Activated CD4-positive, alpha-beta T cell treated with anti-CD3 and anti-CD28 coated beads, Interleukin-2, amount 50 U/mL, for 48 hours (primary cell): Measurements from ENCODE around the gene LFNG.

Experiments
- DNase-seq, 2 experiments: peaks; one replicate each; pipeline ENCODE4 v3.0.0-alpha.2; 2020

Gene LFNG

DNA sequence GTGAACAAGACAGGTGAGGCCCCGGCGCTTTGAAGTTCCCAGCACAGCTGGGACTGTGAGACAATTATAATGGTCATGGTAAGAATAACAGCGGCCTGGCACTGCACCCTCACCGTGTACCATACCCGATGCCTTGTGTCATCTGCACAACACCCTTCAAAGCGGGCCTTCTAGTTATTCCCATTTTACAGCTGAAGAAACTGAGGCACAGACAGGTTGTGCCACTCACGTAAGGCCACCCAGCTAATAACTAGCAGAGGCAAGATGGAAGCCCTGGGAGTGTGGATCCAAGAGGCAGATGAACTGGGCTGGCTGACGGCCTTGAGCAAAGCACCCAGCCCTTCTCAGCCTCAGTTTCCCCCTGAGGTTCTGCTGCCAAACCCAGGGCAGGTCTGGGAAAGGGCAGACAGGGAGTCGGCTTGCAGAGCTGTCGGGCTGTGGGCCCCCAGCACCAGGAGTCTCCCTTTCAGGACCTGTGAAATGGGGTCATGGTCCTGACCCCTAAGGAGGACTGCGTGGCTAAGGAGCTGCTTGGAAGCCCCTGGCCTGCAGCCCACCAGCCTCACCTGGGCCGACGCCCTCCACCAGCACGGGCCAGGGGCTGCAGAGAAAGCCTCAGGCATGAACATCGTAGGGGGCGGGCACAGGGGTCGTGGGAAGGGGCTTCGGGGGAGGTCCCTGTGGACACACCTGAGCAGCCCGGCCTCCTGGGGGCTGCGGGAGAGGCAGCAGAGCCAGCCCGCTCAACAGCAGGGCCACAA lies 15.3 kb upstream of the LFNG start:
- DNase-seq: no peak

DNA sequence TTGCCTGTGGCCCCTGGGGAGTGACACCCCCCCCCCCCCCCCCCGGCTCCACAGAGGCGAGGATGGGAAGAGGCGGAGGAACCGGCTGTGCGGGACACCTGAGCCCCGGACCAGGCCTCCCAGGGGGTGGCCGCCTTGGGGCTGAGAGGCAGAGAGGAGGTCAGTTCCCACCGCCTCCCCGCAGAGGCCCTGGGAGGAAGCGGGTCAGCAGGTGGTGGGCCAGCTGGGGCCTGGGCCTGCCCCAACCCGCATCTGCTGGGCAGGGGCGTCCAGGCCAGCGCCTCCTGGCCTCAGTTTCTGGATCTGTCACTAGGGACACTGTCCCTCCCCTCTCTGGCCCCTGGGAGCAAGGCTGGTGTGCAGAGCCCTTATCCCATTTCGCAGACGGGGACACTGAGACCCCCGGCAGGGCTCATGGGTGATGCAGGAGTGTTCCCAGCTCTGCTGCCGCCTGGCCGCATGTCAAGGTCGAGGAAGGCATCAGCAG lies 14.6 kb upstream of the LFNG start:
- no peak for DNase-seq

DNA sequence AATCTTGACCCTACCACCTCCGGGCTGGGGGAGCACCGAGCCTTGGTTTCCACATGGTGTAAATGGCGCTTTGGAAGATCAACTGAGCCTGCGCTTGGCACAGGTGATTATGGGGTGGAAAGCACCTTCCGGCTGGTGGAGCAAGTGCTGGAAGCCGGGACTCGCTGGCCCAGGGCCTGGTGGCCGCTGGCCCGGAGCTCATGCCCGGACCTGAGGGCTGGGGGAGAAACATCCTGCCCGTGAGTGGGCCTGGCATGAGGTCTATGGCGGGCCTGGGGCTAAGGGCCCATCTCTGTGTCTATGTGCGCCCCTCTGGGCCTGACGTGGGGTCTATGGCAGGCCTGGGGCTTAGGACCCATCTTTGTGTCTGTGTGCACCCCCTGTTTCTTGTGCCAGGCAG lies 14.2 kb upstream of the LFNG start:
- DNase-seq: no peak

DNA sequence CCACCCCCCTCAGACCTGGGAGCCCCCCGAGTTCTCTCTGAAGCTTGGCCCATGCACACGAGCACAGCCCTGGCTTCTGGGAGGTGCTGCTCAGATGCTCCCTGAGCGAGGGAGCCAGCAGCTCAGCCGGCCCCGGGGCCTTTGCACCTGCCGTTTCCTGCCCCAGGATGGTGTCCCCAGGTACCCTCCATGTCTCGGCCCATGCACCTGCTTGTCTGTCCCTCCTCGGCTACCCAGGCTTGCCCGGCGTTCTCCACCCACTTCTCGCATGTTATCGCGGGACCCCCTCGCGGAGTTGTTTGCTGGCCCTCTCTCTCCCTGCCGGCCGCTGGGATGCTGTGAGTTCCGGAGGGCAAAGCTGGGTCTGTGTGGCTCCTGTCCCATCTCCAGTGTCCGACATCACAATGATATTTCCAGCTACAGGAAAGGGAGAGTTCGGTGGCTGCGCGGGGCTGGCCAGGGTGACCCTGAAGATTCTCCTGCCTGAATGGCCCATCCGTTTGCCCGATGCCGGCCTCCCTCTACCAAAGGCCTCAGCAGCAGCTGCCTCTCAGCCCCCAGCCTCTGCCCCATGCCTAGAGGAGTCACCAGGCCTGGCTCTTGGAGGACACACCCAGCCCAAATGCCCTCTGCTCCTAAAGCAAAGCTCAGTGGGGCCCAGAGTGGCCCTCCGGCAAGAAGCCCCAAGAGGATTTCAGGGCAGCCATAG lies 12.2 kb upstream of the LFNG start:
- no peak for DNase-seq

DNA sequence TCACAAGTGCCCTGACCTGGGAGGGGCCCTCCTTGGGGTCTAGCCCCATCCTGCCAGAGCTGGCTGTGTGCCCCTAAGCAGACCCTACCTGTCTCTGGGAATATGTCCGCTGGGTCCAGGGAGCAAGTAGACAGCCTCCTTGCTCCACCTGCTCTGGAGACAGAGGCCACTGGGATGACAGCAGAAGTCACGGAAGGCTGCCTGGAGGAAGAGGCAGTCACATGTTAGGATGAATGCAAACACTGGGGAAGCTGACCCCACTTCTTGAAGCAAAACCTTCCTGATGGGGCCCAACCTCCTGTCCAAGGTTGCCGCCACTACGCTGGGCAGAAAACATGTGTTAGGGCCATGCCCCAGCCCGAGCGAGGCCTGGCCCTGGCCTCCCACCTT lies 11.7 kb upstream of the LFNG start:
- DNase-seq: no peak

DNA sequence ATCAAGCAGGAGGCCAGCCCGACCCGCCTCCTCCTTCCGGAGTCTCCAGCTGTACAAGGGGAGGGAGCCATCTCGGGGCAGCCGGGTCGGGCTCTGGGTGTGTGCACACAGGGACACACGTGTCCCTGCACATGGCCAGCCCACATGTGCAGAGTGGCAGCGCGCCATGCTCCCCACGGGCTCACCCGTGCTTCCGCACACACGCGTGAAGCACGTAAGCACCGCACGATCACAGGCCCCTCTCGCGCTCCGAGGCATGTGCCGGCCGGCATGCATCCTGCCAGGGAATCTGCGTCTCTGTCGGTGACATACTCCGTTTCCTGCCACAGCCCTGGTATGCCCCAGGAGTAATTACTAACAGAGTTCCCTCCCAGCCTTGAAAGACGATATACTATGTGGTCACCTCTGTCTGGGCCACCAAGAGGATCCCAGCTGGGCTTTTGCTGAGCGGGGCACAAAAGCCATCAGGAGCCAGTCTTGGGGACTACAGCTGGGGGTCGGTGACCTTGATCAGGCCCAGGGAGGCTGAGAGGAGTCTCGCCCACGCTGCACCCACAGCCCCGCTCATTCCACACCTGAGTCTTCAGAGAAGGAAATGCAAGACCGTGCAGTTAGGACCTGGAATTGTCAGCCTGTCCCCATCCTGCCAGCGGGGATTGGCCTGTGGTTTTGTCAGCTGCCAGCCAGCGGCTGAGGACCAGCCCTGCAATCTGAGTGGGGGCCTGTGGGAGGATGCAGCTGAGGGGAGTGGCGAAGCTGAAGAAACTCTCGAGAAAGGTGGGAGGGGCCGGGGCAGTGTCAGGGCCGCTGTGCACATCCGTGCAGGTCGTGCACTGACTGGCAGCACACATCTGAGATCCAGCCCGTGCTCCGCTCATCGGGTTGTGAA lies 11.0 kb upstream of the LFNG start:
- DNase-seq: peak; percentile 74 to 82

DNA sequence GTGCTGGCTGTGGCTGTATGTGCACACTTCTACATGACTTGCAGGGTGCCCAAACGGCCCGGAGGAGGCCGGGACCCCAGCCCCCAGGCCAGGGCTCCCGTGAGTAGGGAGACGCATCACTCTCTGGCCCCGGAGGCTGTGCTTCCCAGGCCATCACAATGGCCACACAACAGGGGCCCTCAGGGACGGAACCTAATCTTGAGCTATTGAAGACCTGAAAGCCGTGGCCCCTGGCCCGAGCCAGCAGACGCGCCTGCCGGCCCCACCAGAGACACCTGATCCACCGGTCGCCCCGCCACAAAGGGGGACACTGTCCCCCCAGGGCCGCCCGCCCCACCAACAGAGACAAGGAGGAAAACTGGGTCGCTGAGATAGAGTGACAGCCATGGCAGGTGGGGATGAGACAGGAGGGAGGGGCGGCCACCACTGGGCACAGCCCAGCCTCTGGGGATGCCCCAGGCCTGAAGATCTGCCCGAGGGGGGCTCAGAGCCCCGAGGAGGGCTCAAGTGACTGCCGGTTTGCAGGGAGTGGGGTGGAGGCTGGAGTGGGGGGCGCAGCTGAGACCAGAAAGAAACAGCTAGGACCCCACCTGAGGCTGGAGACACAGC lies 10.2 kb upstream of the LFNG start:
- DNase-seq: no peak

DNA sequence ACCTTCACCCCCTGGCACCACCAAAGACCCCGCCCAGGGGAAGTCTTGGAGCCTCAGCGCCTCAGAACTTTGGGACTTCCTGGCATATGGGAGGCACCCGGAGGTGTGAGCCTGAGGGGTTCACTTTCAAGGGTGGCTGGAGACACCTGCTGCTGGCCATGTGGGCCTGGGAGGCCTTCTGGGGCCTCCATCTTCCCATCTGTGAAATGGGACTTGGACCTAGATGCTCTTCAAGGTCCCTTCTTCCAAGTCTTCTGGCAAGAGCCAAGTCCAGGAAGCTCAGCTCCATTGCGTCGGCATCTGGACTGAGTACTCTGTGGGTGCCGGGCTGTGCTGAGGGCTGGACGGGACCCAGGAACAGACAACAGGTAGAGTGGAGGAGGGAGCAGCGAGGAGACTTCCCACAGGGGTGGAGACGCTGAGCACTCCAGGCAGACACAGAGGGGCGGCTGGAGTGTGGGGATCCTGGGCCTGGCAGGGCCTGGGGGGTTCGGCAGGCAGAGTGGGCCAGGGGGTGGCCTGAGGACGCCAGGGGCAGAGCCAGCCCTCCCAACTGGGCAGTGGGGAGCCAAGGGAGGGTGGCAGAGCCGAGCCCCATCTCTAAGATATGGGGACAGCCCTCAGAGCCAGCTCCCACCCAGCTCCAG lies 9.3 kb upstream of the LFNG start:
- DNase-seq: no peak

DNA sequence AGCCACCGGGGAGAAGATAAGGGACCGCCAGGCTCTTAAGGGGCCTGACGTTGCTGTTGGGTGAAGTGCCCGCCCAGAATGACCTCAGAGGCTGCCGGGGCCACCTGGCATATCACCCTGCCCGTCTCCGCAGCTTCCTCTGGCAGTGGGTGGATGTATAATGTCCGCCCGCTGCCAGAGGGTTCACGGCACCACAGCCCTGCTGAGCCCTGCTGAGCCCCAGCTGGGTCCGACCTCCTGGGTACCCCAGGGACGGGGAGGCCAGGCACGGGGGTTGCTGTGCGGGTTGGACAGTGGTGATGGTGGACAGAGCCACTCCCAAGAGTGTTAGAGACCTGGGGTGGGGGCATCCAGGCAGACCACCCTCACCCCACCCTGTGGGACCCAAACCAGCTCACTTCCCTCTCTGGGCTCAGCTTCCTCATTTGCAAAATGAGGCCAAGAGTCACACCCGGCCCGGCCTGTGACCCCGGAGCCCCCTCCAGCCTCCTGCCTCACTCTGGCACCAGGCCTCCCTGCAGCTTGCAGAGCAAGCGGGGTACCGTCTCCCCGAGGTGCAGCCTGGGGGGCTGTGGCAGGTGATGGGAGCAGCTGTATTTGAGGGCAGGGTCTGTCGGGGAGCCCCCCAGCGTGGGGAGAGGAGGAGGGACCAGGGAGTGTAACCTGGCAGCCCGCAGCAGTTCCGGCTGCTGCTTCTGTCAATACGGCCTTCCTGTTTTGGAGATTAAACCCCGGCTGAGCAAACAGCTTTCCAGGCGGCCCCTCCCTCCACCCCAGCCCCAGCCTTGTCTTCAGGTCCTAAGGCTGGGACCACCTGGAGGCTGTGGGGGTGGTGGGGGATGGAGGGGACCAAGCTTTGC lies 8.4 kb upstream of the LFNG start:
- peak; percentile 53 to 69 for DNase-seq

DNA sequence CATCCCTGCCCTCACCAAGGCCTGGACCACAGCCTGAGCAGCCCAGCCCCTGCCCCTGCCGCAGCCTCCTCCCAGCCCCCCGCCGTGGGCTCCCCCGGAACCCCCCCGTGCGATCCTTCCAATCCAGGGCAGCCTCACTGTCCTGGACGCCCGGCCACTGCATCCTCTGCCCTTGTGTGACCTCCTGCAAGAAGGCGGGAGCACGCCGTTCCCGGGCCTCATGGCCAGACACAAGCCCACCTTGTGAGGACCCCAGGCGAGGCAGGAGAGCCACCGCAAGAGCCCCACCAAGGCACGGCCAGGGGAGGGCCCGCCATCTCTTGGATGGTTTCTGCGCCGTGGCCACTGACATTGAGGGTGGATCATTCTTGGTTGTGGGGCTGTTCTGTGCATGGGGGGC lies 7.8 kb upstream of the LFNG start:
- no peak for DNase-seq

DNA sequence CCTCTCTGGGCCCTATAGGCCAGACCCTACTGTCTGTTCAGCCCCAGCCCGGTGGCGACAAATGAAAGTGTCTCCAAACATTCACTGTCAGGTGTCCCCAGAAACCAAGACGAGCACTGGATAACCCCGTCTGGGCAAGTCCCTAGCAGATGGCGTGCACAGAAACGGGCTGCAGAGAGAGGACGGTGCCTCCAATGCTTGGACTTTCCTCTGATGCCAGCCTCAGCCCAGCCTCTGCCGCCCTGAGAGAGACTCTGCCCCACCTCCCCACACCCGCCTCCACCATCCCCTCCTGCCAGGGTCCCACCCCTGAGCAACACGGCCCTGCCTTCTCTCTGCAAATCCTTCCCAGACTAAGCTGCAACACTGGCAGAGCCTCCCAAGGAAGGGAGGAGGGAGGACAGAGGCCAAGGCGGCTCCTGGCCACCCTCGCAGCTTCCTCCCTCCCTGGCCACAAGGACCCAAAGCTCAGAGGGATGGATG lies 7.4 kb upstream of the LFNG start:
- peak in 1 of 2 experiments; percentile 34 for DNase-seq

DNA sequence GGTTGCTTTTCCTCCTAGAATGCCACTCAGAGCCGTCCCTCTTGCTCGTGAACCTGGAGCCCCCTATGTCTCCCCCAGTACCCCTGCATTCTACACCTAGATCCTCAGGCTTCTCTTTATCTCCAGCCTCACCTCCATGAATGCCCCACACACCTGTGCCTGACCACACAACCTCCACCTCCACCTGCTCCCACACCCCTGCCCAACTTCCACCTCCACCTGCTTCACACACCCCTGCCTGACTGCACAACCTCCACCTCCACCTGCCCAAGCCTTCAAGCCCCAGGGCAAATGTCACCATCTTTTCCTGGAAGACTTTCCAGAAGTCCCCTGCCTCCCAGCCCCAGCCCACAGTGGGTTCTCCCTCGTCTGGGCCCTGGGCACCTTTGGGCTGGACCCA lies 6.9 kb upstream of the LFNG start:
- DNase-seq: no peak

DNA sequence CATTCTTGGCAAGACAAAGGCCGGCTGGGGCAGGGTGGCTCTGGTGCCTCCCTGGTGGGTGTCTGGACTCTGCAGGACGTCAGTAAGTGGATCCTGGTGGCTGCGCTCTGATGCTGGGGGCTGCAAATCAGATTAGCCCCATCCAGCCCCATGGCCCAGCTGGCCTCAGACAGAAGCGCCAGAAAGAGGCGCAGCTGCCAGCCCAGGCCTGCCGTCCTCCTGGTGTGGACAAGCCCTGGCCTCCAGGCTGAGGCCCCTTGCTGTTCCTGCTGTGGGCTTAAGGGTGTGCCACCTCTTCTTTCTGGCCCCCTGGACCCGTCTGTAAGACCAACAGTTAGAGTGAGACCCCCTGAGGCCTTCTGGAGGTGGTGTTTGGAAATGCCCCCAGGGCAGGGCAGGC lies 5.9 kb upstream of the LFNG start:
- no peak for DNase-seq

DNA sequence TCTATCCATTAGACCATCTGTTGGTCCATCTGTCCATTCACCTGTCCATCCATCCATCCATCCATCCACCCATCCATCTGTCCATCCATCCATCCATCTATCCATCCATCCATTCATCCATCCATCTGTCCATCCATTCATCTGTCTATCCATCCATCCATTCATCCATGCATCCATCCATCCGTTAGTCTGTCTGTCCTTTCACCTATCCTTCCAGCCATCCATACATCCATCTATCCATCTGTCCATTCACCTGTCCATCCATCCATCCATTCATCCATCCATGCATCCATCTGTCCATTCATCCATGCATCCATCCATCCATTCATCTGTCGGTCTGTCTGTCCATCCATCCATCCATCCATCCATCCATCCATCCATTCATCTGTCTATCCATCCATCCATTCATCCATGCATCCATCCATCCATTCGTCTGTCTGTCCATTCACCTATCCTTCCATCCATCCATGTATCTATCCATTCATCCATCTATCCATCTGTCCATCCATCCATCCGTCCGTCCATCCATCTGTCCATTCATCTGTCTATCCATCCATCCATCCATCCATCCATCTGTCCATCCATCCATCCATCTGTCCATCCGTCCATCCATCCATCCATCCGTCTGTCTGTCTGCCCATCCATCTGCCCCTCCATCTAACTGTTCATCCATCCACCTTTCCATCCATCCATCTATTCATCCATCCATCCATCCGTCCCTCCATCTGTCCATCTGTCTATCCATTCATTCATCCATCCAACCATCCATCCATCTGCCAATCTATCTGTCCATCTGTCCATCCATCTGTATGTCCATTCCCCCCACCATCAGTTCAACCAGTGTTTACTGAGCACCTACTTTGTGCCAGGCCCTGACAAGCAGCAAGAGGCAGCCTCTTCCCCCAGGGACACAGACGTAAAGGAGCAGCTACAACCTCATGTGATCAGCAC lies 4.8 kb upstream of the LFNG start:
- no peak for DNase-seq

DNA sequence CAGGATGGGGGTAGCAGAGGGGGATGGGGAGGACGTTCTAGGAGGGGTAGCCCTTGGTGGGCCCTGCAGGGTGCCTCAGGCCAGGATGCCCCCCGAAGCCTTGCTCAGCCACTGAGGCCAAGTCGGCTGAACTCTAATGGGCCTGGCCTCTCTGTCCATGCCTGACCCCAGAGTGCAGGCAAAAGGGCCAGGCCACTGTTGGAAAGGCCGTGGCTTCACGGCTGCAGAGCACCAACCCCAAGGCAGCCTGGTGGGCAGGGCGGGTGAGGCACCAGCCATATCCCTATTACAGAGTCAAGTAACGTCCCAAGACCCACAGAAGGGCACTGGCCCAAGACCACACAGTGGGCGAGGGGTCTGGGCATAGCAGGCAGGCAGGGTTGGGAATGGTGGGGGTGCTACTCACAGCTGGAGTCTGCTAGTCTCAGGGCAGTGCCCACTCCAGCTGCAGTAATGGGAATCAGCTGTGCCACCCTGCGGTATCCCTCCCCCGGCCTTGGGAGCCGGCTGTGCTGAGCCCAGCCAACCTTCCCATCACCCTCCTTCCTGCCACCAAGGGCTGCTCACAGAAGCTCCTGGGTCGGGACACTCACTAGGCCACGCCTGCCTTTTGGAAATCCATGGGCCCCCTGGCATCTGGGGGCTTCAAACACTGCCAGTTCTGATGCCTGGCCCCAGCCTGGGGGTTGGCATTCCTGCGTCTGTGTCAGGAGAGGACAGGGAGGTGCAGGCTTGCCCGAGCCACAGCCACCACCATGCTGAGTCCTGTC lies 4.0 kb upstream of the LFNG start:
- DNase-seq: no peak

DNA sequence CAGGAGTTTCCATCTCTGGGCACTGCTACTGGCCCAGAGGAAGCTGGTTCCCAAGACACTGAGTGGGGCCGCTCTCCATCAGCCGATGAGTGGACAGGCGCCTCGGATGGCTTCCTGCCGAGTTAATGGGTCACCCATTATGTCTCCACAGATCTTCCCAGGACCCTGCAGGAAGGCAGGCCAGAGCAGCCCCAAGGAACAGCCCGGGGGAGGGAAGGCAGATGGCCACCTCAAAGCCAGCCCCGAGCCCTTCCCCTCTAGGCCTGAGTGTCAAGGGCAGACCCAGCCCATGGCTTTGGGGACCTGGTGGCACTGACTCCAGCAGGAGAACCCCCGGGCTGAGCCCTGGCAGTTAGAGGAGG lies 3.4 kb upstream of the LFNG start:
- DNase-seq: no peak

DNA sequence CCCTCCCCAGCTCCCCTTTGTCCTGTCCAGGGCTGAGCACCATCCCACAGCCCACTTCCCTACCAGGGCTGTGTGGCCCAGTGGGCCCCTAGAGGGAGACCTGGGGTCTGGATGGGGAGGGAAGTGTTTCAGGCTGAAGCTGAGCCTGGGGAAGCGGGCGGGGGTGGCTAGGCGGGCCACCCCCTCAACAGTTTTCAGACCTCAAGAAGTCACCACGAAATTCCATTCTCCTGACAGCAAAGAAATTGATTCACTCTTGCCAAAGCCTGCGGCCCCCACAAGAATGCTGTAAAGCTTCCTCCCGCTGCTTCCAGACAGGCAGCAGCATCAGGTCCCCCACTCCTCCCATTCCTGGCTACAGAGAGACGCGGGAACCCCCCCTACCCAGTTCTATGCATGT lies 2.5 kb upstream of the LFNG start:
- DNase-seq: no peak

DNA sequence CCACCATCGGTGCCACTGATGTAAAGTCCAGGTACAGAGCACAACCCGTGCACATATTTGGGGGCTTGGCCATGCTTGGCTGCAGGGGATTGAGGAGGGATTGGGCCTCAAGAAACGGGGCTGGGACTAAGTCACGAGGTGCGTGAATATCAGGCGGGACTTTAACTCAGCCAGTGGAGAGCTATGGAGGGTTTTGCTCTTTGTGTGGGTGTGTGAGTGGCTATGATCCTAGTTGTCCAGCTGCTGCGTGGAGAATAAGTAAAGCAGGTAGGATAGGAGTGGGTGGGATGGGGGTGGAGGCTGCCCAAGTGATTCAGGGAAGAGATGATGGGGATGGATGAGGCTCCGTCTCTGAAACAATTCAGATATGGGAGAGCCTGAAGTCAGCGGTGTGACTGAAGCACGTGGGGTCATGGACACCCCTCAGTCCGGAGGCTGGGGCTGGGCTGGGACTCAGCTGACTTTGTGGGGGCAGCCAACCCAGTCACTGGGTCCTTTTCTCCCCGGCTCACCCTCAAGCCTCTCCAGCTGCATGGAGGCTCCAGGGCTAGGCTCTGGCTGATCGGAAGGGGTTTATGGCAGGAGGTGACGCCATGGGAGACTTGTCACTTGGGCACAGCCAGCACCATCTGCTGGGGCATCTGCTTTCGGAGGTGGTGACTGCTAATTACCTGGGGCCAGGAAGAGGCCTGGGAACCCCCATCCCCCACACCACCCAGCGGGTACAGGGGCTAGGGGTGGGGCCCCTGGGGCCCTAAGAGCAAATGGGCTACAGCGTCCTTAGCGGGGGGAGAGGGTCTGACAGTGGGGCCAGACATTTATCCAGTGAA lies 1.7 kb upstream of the LFNG start:
- DNase-seq: no peak

DNA sequence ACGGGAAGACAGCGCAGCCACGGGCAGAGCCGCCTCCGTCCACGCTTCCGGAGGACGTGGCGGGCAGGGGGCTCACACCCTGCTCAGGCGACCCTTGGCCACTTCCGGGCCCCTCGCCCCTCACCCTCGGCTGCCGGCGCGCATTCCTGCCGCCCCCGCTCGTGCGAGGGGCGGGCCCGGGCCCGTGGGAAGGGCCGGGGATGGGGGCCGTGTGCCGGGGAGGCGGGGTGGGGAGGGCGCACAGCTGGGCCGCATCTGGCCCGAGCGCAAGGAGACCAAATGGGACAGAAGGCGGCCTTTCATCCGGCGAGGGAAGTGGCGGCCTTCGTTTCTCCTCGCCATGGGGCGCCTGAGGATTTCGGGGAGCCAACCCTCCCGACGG lies 846 bp upstream of the LFNG start:
- DNase-seq: no peak
